Measurements from ENCODE around the gene CDC20. TPM values are rescaled to one million over a fixed set of nuclear protein-coding genes. Genes with fewer than 3 reads are reported as not detected.
A peak's percentile ranks its signal among the peaks of the same experiment; 100 is the strongest.

Gene CDC20
- total RNA-seq, 2 donors from 2014 or later = 0.35 to 0.41 TPM

DNA sequence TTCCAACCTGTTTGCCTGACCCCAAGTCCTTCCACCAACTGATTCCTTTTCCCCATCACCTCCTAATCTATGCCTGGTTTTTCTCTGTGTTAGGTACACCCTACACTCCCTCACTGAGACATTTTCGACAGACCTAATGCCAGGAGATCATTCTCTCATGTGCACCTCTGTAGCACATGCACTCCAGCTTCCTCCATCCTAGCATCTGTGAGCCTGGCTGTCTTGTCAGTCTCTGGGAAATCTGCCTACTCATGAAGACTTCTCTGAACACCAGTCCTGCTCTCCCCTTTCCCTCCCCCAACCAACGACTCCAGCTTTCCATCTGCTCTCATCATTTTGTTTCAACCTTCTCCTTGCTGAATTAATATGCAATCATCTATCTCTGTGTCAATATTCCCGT lies 29.8 kb downstream of the CDC20 start:
- DNase-seq (ENCODE audit: low spot score) (no peak), ATAC-seq (ENCODE audit: insufficient number of reproducible peaks, low FRiP score, low read depth) (no peak)
- Histone ChIP-seq H3K27me3 (replicated peaks; ENCODE audit: insufficient read depth) (no peaks in the 10 kb centered on the region), H3K9me3 (no peaks in the 10 kb centered on the region), H3K4me1 (ENCODE audit: control insufficient read depth in 1 of 2, low read depth in 2 of 2) (peaks cover 12 to 33% of the 10 kb centered on the region in 2 donors), H3K4me3 (peak overlapping the region; percentile 85), H3K27ac (no peak overlapping the region), H3K36me3 (peaks cover 35% of the 10 kb centered on the region)
- TF ChIP-seq, protein P1, sequence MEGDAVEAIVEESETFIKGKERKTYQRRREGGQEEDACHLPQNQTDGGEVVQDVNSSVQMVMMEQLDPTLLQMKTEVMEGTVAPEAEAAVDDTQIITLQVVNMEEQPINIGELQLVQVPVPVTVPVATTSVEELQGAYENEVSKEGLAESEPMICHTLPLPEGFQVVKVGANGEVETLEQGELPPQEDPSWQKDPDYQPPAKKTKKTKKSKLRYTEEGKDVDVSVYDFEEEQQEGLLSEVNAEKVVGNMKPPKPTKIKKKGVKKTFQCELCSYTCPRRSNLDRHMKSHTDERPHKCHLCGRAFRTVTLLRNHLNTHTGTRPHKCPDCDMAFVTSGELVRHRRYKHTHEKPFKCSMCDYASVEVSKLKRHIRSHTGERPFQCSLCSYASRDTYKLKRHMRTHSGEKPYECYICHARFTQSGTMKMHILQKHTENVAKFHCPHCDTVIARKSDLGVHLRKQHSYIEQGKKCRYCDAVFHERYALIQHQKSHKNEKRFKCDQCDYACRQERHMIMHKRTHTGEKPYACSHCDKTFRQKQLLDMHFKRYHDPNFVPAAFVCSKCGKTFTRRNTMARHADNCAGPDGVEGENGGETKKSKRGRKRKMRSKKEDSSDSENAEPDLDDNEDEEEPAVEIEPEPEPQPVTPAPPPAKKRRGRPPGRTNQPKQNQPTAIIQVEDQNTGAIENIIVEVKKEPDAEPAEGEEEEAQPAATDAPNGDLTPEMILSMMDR (IDR thresholded peaks at IDR 0.05) = no peak

GRCh38 chr1:43389326-43390313 lies 30.8 kb downstream of the CDC20 start, which contains the start of the genes MED8 and SZT2:
TSS of gene MED8 (minus strand) at chr1:43389800. CDS start at chr1:43389764, 36 bp downstream.
TSS of gene SZT2 (plus strand) at chr1:43389899. CDS start at chr1:43389969, 70 bp downstream.
- TF ChIP-seq, protein P1 (IDR thresholded peaks at IDR 0.05) = no peak

GRCh38 chr1:43392702-43393101 lies 33.9 kb downstream of the CDC20 start:
- Histone ChIP-seq H3K9me3 (no peaks in the 10 kb centered on the region), H3K36me3 (no peaks in the 10 kb centered on the region), H3K27ac (no peak overlapping the region), H3K4me1 (ENCODE audit: control insufficient read depth in 1 of 2, low read depth in 2 of 2) (peaks cover 12 to 25% of the 10 kb centered on the region in 2 donors), H3K4me3 (no peak overlapping the region), H3K27me3 (replicated peaks; ENCODE audit: insufficient read depth) (no peaks in the 10 kb centered on the region)
- TF ChIP-seq, protein P1 (IDR thresholded peaks at IDR 0.05) = no peak
- no peak for DNase-seq (ENCODE audit: low spot score)
- ATAC-seq (ENCODE audit: insufficient number of reproducible peaks, low FRiP score, low read depth) = no peak

More at GRCh38 chr1:43389326-43390313, 30.8 kb downstream of the CDC20 start, which contains the start of the genes MED8 and SZT2:
- Histone ChIP-seq H3K4me1 (ENCODE audit: control insufficient read depth in 1 of 2, low read depth in 2 of 2) (peaks cover 12 to 33% of the 10 kb centered on the region in 2 donors), H3K27me3 (replicated peaks; ENCODE audit: insufficient read depth) (no peaks in the 10 kb centered on the region), H3K4me3 (peak within 1 kb of the TSS; percentile 85), H3K9me3 (no peaks in the 10 kb centered on the region), H3K36me3 (peaks cover 25% of the 10 kb centered on the region), H3K27ac (peak within 1 kb of the TSS; percentile 78 to 82)
- DNase-seq (ENCODE audit: low spot score) (peak; percentile 83), ATAC-seq (ENCODE audit: insufficient number of reproducible peaks, low FRiP score, low read depth) (peak; percentile 99)

GRCh38 chr1:43395523-43395922 lies 36.7 kb downstream of the CDC20 start:
- no peaks in the 10 kb centered on the region for H3K27me3 ChIP-seq (replicated peaks; ENCODE audit: insufficient read depth)
- peaks cover 5 to 9% of the 10 kb centered on the region in 2 donors for H3K4me1 ChIP-seq (ENCODE audit: control insufficient read depth in 1 of 2, low read depth in 2 of 2)
- no peak for DNase-seq (ENCODE audit: low spot score)
- H3K36me3 ChIP-seq = no peaks in the 10 kb centered on the region
- H3K4me3 ChIP-seq = no peak overlapping the region
- TF ChIP-seq, protein P1 (IDR thresholded peaks at IDR 0.05) = no peak
- H3K27ac ChIP-seq = no peak overlapping the region
- no peaks in the 10 kb centered on the region for H3K9me3 ChIP-seq
- ATAC-seq (ENCODE audit: insufficient number of reproducible peaks, low FRiP score, low read depth) = no peak

DNA sequence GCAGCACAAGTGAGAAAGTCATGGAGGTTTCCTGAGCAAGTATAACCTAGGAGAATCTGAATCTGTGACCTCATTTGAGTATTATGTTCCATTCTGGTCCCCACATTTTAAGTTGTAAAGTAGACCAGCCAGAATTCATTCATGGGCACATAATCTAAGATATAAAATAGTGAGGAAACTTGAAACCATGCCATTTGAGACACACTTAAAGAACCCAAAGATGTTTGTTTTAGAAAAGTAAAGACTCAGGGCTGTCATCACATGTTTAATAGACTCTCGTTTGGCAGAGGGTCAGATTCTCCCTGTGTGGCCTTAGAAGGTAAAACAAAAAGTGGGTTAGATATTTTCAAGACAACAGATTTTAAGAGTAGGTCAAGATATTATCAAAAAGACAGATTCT lies 37.3 kb downstream of the CDC20 start:
- Histone ChIP-seq H3K27me3 (replicated peaks; ENCODE audit: insufficient read depth) (no peaks in the 10 kb centered on the region), H3K4me3 (no peak overlapping the region), H3K9me3 (no peaks in the 10 kb centered on the region), H3K36me3 (no peaks in the 10 kb centered on the region), H3K4me1 (ENCODE audit: control insufficient read depth in 1 of 2, low read depth in 2 of 2) (peaks cover under 1 to 4% of the 10 kb centered on the region in 2 donors), H3K27ac (no peak overlapping the region)
- DNase-seq (ENCODE audit: low spot score) (no peak), ATAC-seq (ENCODE audit: insufficient number of reproducible peaks, low FRiP score, low read depth) (no peak)
- TF ChIP-seq, protein P1 (IDR thresholded peaks at IDR 0.05) = no peak

All from thoracic aorta (tissue), 2 donors.